ENCODE results near the gene SYNPO2L. TPM values are rescaled to one million over a fixed set of nuclear protein-coding genes. Genes with fewer than 3 reads are reported as not detected.
A peak's percentile ranks its signal among the peaks of the same experiment; 100 is the strongest.

Gene SYNPO2L
- total RNA-seq, 2 donors from 2014 or later = not detected

DNA sequence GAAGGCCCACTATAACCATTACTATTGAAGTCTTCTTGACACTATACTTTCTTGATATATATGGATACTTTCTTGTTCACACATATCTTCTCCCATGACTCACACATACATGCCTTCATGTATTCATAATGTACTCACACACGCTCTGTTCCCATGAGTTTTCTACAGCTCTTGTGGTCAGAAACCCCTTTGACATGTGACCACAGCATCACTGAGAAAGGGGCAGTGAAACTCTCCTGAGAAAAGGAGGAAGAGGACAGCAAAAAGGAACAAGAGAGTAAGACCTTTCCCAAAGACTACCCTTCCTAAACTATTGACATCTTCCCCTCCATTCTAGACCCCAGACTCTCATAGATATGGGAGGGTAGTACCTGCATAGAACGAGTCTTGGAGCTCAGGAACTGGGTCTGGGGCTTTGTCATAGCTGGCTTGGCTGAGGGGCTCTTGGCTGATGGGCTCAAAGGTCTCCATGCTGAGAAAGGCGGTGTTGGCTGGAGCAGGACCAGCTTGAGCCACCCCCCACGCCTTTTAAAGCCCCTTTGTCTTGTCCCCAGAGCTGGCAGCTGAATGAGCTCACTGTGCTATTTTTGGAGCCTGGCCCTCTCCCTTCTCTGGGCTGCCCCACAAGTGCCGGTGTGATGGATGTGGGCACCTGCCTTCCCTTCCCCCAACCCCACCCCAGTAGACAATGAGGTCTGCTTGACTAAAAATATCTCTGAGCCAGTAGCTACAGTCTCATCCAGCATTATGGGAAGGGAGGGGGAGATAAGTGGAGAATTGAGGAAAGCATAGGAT, 5.1 kb downstream of the SYNPO2L start:
- DNase-seq (no peak), ATAC-seq (no peak)
- intact Hi-C loops (cut with DNase I, micrococcal nuclease) = no loop called here

DNA sequence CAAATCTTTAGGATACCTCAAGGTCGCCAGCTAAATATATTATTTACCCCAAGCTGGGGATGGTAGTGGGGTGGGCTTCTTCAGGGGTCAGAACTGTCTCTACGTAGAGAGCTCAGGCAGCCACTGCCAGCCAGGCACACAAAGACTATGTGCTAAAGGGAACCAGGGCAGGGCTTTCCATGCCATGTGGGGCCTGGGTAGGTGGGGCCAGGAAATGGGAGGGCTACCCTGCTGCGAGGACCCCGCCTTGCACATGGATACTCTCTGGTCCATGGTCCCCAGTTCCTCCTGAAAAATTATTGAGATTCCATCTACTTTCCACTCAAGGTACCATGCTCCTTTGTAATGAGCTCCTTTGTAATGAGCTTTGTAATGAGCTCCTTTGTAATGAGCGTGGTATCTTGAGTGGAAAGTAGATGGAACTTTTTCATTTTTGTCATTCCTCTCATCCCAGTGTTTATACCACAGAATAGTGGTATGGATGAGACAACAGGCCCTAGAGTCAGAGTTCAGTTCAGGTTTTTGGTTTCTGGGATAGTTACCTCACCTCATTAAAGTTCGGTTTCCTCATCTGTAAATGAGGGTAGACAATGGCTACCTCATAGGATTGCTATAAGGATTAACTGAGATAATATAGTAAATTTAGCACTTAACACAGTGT, 5.8 kb downstream of the SYNPO2L start:
- DNase-seq (no peak), ATAC-seq (no peak)
- intact Hi-C loops (cut with DNase I, micrococcal nuclease) = loop anchor here in 1 of 2 donors (5.0 kb wide), 1 partner anchor 123 kb away; no protein-coding TSS in a partner anchor

DNA sequence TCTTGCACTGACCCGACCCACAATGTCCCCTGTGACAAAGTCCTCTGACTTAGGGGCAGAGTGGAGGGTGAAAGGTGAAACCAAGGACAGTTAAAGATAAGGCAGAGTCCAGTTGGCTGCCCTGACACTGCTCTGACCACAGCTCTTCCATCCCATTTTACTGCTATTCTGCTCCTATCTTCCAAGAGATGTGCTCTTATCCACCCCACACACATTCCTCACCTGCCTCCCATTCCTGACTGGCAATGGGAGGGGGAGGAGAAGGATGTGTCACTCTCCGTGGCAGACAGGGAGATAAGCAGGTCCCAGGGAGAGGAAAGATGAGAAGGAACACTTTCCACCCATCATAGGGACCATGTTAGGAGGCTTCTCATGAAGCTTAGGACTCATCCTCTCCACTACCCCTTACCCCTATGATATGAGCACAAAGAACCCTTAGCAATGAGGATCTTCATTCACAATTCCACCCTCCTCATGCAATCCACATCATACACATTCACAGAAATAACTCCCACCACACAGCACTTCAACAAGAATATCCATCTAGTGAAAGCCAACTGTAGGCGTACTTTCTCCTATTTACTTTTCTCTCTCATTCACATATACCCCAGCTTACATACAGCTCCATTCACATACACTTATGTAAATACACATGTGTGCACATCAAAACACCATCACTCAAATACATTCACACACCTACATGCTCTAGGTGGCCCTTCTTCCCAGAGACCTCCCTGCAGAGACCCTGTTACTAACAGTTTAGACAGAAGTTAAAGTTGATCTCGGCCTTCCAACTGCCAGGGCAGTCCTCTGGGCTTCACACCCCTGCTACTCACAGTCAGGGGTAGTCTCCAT, 6.6 kb downstream of the SYNPO2L start:
- DNase-seq (no peak), ATAC-seq (no peak)
- intact Hi-C loops (cut with DNase I, micrococcal nuclease) = loop anchor here in 1 of 2 donors (5.0 kb wide), 1 partner anchor 122 kb away; no protein-coding TSS in a partner anchor

DNA sequence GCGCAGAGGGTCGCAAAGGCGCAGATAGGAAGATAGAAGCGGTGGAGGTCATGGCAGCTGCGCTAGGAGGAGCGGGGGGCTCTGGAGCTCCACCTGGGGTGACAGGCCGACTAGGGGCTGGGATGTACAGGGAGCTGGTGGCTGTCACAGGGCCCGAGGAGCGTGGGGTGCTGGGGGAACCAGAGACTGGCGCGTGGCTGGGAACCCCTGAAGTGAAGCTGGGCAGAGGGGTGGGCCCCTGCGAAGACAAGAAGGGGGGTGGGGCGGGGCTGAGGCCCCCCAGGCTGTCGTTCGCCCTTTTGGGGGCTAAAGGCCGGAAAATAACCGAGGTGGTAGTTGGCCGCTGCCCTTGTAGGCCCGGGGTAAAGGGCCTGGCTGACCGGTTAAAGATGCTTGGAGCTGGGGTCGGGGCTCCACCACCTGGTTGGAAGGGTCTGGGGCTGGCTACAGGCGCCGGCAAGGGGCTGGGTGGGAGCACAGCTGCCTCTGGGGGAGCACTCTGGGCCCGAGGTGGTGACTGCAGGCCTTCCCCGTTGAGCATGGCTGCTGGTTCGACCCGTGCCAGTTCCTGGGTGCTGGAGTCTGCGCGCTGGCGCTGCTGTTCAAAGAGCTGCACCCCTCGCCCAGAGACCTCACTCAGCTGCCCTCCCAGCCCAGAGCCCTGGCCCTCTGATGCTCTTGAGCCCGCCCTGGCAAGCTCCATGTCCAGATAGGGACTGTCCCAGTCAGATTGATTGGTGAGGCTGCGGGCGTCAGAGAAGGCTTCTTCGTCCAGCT, 7.8 kb downstream of the SYNPO2L start:
- ATAC-seq (peak; percentile 2), DNase-seq (no peak)
- intact Hi-C loops (cut with DNase I, micrococcal nuclease) = loop anchor here in 1 of 2 donors (5.0 kb wide), 1 partner anchor 121 kb away; no protein-coding TSS in a partner anchor

DNA sequence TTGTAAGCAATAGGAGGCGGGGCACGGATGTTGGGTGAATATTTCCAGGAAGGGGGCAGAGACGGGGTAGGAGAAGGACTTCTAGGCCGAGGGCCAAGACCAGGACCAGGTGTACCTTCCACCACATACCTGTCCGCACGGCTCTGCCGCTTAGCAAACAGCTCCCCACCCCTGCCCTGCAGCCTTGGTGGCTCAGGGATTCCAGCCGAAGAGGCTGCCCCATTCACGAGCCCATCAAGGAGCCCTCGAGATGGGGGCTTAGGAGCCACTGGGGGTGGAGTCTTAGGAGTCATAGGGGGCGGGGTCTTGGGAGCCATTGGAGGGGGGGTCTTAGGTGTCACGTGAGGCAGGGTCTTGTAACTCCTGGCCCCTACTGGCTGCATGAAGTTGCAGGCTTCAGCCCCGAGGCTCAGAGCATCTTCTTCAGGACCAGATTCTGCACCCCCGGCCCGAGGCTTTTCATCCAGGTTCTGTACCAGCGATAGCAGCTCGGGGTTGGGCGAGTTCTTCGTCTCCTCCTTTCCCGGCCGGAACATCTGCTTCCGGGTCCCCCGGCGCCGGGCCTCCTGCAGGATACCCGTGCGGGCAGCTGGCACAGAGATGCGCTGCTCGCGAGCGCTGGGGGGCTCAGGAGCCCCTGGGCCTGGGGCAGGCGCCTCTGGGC, 8.5 kb downstream of the SYNPO2L start:
- ATAC-seq (peak; percentile 69), DNase-seq (peak; percentile 61 to 68)
- intact Hi-C loops (cut with DNase I, micrococcal nuclease) = loop anchor here in 1 of 2 donors (5.0 kb wide), 1 partner anchor 120 kb away; no protein-coding TSS in a partner anchor

DNA sequence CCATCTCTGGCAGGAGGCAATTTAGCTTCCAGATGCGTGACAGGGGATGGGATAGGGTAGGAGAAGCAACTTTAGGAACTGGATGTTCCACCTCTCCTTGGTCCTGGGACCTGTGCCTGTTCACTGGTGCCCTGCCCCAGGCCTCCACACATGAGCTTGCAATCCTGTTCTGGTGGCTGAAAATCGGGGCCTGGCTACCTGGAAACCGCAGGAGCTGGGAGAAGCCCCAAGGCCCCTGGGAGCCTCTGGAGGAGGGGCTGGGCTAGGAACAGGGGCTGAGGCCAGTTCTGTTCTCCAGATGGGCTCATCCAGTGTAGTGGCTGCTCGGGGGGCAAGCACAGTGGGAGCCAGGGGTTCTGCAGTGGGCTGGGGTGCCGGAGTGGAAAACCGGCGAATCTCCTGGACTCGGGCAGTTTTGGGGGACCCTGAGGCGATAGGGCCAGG, 9.2 kb downstream of the SYNPO2L start:
- intact Hi-C loops (cut with DNase I, micrococcal nuclease) = loop anchor here in 1 of 2 donors (5.0 kb wide), 1 partner anchor 119 kb away; no protein-coding TSS in a partner anchor
- ATAC-seq (no peak), DNase-seq (no peak)

DNA sequence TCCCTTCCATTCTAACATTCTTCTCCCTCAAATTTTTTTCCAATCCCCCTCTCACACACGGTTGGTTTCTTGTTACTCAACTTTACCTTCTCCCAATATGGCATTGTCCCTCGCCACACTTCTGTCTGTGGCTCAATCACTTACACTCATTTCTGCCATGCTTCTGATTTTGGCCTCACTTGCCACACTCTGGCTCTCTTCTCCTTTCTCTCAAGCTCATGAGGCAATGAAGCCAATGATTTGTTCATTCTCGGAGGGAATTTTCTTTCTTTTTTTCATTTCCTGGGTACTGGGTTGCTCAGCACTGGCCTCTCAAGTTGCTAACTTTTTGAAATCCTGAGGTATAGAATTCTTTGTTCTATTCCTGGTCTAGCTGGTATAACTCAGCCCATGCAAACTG, 10.6 kb downstream of the SYNPO2L start:
- ATAC-seq = no peak
- DNase-seq = no peak
- intact Hi-C loops (cut with DNase I, micrococcal nuclease) = loop anchor here in 1 of 2 donors (5.0 kb wide), 1 partner anchor 118 kb away; no protein-coding TSS in a partner anchor

DNA sequence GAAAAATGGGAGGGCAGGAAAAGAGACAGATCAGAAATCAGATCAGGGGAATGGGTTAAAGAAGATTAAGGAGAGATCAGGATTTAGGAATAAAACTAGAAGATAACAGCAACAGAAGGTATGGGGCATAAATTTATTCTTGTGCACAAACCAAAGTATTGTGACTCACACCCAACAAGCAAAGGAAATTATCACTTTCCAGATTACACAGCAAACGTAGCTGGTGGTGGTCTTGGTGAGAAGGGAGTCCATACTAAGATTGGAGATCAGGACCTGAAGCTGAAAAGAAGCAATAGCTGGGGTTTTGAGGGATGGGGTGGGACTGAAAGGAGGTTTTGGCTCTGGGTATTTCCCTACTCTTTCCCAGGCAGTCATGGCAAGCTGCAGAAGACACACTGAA, 11.1 kb downstream of the SYNPO2L start:
- intact Hi-C loops (cut with DNase I, micrococcal nuclease) = loop anchor here in 1 of 2 donors (5.0 kb wide), 1 partner anchor 117 kb away; no protein-coding TSS in a partner anchor
- DNase-seq = no peak
- ATAC-seq = no peak

DNA sequence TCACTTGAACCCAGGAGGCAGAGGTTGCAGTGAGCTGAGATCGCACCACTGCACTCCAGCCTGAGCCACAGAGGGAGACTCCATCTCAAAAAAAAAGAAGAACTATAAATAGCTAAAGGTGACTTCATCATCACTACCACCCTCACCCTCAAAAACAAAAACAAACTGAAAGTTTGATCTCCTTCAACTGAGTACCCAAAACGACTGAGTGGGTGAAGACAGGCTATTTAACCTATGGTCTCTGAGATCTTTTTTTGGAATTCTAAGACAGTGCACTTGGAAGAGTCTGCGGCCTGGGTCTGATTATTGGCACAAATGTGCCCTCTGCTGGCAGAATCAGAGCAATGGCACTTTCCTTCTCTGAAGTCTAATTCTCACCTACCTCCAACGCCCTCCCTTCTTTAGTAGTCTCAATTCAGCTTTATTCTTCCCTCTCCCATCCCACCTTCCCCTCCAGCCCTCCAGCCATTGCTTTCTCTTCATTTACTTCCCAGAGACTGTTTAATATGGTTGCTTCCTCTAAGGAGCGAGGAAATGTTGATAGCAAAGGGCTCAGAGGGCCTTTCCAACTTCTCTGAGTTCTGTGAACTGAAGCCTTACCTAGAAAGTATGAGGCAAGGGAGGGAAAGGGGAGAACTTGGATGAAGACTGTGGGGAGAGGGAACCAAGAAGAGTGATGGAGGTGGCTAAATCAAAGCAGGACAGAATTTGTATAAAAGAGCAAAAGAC, 11.7 kb downstream of the SYNPO2L start:
- intact Hi-C loops (cut with DNase I, micrococcal nuclease) = no loop called here
- peak; percentile 76 for ATAC-seq

DNA sequence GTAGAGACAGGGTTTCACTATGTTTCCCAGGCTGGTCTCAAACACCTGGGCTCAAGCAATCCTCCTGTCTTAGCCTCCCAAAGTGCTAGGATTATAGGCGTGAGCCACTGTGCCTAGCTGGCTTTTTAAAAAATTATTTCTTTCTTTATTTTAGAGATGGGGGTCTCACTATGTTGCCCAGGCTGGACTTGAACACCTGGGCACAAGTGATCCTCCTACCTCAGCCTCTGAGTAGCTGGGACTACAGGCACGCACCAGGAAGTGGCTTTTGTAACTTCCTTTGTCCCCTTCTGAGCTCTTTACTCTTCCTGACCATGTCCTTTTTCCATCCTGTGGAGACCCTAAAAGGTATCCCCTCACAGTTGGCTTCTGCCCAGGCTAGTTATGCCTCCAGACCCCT, 12.5 kb downstream of the SYNPO2L start:
- no peak for DNase-seq
- intact Hi-C loops (cut with DNase I, micrococcal nuclease) = no loop called here
- peak; percentile 21 for ATAC-seq

More for the DNA sequence above, 11.7 kb downstream of the SYNPO2L start:
- DNase-seq = peak; percentile 45 to 49

DNA sequence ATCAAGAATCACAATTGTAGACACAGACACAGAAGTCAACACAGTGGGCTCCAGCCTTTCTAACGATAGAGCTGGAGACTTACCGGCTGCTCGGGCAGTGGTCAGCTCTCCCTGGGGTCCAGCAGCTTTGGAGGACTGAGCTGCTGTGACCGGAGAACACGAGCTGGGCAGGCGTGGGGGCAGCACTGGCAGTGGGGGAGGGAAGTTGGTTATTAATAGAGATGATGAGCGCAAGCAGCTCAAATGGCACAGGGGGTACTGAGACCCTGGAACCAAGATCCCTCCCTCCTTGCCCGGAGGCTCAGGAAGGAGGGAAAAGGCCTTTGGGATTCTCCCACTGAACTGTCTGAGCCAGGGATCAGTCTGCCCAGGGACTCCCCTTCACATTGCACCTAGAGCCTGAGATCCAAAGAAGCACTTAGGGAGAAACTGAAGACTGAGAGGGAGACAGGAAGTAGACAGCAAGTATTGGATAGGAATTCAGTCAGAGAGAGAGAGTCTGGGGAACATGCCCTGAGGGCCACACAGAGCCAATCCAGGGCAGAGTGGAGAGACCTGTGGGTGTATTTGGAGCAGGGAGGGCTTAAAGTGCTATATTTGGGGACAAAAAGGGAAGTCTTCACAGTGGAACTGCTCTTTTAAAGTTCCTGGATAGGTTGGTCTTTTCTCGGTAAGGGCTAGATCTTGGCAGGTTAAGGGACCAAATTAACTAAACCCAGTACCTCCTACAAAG, 14.3 kb downstream of the SYNPO2L start, which contains the start of gene MYOZ1:
TSS of gene MYOZ1 (minus strand) at position 147 of the 733 bp plus-strand sequence. CDS start 1,457 bp downstream, outside the sequence.
- DNase-seq (no peak), ATAC-seq (peak; percentile 21)
- intact Hi-C loops (cut with DNase I, micrococcal nuclease) = no loop called here

DNA sequence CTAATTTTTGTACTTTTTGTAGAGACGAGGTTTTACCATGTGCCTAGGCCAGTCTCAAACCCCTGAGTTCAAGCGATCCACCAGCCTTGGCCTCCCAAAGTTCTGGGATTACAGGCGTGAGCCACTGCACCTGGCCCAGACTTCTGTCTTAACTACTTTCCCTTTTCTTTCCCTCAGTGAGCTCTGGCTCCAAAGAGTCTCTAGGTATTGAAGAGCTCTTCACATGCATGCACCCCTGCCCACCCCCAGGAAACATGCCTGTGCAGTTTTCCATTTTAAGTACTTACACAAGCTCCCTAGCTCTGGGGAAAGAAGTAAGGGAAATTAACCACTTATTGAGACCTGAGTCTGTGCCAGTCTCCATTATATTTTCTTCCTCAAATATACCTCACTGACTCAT, 16.5 kb downstream of the SYNPO2L start:
- ATAC-seq = no peak
- intact Hi-C loops (cut with DNase I, micrococcal nuclease) = loop anchor here in 1 of 2 donors (5.0 kb wide), 1 partner anchor 107 kb away; no protein-coding TSS in a partner anchor
- no peak for DNase-seq

DNA sequence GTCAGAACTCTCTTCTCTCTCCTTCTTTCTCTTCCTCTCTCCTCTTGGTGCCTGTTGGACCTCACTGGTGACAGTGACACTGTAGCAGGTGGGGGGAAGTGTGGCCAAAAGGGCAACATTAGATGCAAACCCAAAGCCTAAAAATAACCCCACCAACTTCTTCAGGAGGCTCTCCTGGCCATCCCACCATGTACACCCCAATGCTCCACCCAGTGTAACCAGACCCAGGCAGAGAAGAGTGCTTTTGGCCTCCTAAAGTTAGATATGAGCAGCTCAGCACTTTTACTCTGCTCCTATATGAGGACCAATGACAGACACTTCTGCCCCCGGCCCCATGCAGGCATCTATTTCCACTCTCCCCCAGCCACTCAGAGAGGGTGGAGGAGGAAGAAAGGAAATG, 20.0 kb downstream of the SYNPO2L start:
- no peak for ATAC-seq
- intact Hi-C loops (cut with DNase I, micrococcal nuclease) = loop anchor here in 1 of 2 donors (5.0 kb wide), 1 partner anchor 103 kb away; no protein-coding TSS in a partner anchor
- DNase-seq = no peak

DNA sequence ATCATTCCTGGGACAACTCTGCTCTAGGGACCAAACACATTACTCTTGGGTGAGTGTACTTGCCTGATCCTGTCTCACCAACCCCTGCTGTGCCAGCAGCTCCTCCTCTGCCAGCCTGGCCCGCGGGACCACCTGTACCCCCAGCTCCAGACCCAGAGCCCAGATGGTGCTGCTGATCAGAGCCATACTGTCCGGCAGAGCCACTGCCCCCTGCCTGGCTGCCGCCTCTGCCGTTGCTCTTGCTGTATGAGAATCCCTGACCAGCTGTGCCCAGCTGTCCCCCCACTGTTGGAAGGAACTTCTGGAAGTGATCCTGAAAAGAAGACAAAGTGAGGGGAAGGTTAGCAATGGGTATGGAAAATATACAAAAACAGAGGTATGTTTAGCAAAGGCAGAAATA, 21.4 kb downstream of the SYNPO2L start:
- ATAC-seq = no peak
- intact Hi-C loops (cut with DNase I, micrococcal nuclease) = no loop called here
- no peak for DNase-seq

DNA sequence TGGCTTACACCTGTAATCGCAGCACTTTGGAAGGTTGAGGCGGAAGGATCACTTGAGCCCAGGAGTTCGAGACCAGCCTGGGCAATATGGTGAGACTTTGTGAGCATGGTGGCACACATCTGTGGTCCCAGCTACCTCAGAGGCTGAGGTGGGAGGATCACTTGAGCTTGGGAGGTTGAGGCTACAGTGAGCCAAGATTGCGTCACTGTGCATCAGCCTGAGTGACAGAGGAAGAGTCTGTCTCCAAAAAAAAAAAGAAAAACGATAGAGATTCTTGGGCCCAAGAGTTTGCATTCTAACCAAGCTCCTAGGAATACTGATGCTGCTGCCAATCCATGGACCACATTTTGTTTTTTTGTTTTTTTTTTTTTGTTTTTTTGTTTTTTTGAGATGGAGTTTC, 26.7 kb downstream of the SYNPO2L start:
- intact Hi-C loops (cut with DNase I, micrococcal nuclease) = no loop called here
- DNase-seq = no peak
- no peak for ATAC-seq

DNA sequence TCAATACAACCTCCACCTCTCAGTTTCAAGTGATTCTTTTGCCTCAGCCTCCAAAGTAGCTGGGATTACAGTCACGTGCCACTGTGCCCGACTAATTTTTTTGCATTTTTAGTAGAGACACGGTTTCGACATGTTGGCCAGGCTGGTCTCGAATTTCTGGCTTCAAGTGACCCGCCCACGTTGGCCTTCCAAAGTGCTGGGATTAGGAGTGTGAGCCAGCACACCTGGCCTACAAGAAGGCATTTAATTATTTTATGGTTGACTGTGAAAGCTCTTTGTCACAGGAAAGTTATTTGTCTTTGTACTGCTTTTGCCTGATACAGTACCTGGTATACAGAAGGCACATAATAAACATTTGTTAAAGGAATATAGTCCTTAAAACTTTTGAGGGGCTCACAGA, 27.4 kb downstream of the SYNPO2L start:
- ATAC-seq = peak; percentile 53
- peak; percentile 64 to 70 for DNase-seq
- intact Hi-C loops (cut with DNase I, micrococcal nuclease) = no loop called here

Measured in left colon (tissue), 2 donors.